H9 (cell line): ENCODE measurements around the gene NINJ1. TPM values are rescaled to one million over a fixed set of nuclear protein-coding genes. Genes with fewer than 3 reads are reported as not detected.

Source experiments
- DNase-seq: peaks from one replicate; pipeline ENCODE4 v3.0.0-alpha.2; 2017
- H2AFZ ChIP-seq: one replicate; pipeline ENCODE4 v1.6.1; 2013; ENCODE audit warnings: mild to moderate bottlenecking, low read length, control low read depth, moderate library complexity
- H2AK5ac ChIP-seq: 2 replicates; pipeline ENCODE4 v1.6.1; 2013; ENCODE audit warnings: low read length, control low read depth, mixed read lengths; ENCODE audit not compliant: insufficient read length
- H2BK120ac ChIP-seq: one replicate; pipeline ENCODE4 v1.6.1; 2013; ENCODE audit warnings: low read depth, mild to moderate bottlenecking, low read length, control low read depth, inconsistent platforms; ENCODE audit not compliant: poor library complexity, severe bottlenecking
- H2BK12ac ChIP-seq: 2 replicates; pipeline ENCODE4 v1.6.1; 2013; ENCODE audit warnings: low read length, control low read depth, mixed read lengths, low read depth; ENCODE audit not compliant: insufficient read length
- H2BK15ac ChIP-seq: 2 replicates; pipeline ENCODE4 v1.6.1; 2013; ENCODE audit warnings: low read depth, low read length, control low read depth
- H2BK20ac ChIP-seq: one replicate; pipeline ENCODE4 v1.6.1; 2013; ENCODE audit warnings: low read depth, mild to moderate bottlenecking, low read length, control low read depth, inconsistent platforms; ENCODE audit not compliant: poor library complexity, severe bottlenecking
- H2BK5ac ChIP-seq: 2 replicates; pipeline ENCODE4 v1.6.1; 2013; ENCODE audit warnings: low read length, control low read depth, mixed read lengths; ENCODE audit not compliant: insufficient read length
- H3K14ac ChIP-seq: 2 replicates; pipeline ENCODE4 v1.6.1; 2013; ENCODE audit warnings: low read length, control low read depth; ENCODE audit not compliant: insufficient read depth
- H3K18ac ChIP-seq: 2 replicates; pipeline ENCODE4 v1.6.1; 2013; ENCODE audit warnings: low read depth, mild to moderate bottlenecking, mixed read lengths, low read length, control low read depth; ENCODE audit not compliant: insufficient read length
- H3K23ac ChIP-seq: 2 replicates; pipeline ENCODE4 v1.6.1; 2013; ENCODE audit warnings: low read length, control low read depth, mixed read lengths, low read depth; ENCODE audit not compliant: insufficient read length
- H3K23me2 ChIP-seq: 2 replicates; pipeline ENCODE4 v1.6.1; 2013; ENCODE audit warnings: low read depth, mild to moderate bottlenecking, mixed read lengths, low read length, control low read depth; ENCODE audit not compliant: insufficient read length, poor library complexity, severe bottlenecking
- H3K27ac ChIP-seq: 2 replicates; pipeline ENCODE4 v1.5.1; 2013; ENCODE audit warnings: low read length, control low read depth, mixed read lengths, low read depth; ENCODE audit not compliant: insufficient read length
- H3K27me3 ChIP-seq: 2 replicates; pipeline ENCODE4 v1.6.1; 2013; ENCODE audit warnings: low read length, control low read depth, inconsistent platforms; ENCODE audit not compliant: insufficient read depth
- H3K4ac ChIP-seq: 2 replicates; pipeline ENCODE4 v1.6.1; 2013; ENCODE audit warnings: low read depth, mild to moderate bottlenecking, control low read depth, inconsistent platforms, low read length, moderate library complexity
- H3K4me1 ChIP-seq: 2 replicates; pipeline ENCODE4 v1.6.1; 2013; ENCODE audit warnings: low read length, control low read depth, inconsistent platforms; ENCODE audit not compliant: insufficient read depth
- H3K4me2 ChIP-seq: 2 replicates; pipeline ENCODE4 v1.6.1; 2013; ENCODE audit warnings: low read length, control low read depth, mixed read lengths; ENCODE audit not compliant: insufficient read length, insufficient read depth
- H3K56ac ChIP-seq: 2 replicates; pipeline ENCODE4 v1.6.1; 2013; ENCODE audit warnings: low read depth, mild to moderate bottlenecking, mixed read lengths, low read length, control low read depth; ENCODE audit not compliant: insufficient read length
- H3K79me1 ChIP-seq: 2 replicates; pipeline ENCODE4 v1.6.1; 2013; ENCODE audit warnings: low read depth, mild to moderate bottlenecking, moderate library complexity, low read length, control low read depth, inconsistent platforms; ENCODE audit not compliant: insufficient read depth, poor library complexity, severe bottlenecking
- H3K79me2 ChIP-seq: 2 replicates; pipeline ENCODE4 v1.6.1; 2013; ENCODE audit warnings: low read length, control low read depth, inconsistent platforms; ENCODE audit not compliant: insufficient read depth
- H3K9ac ChIP-seq: 2 replicates; pipeline ENCODE4 v1.6.1; 2013; ENCODE audit warnings: low read length, control low read depth, mixed read lengths; ENCODE audit not compliant: insufficient read length; ENCODE audit errors: extremely low read depth
- H3K9me3 ChIP-seq: one replicate; pipeline ENCODE4 v1.6.1; 2013; ENCODE audit warnings: low read depth, low read length, inconsistent platforms; ENCODE audit not compliant: control insufficient read depth
- H3T11ph ChIP-seq: one replicate; pipeline ENCODE4 v1.6.1; 2013; ENCODE audit warnings: mild to moderate bottlenecking, low read length, control low read depth, inconsistent platforms
- H4K20me1 ChIP-seq: one replicate; pipeline ENCODE4 v1.6.1; 2013; ENCODE audit not compliant: control insufficient read depth, insufficient read length, insufficient read depth
- H4K5ac ChIP-seq: 2 replicates; pipeline ENCODE4 v1.6.1; 2013; ENCODE audit warnings: low read depth, mild to moderate bottlenecking, mixed read lengths, low read length, control low read depth; ENCODE audit not compliant: insufficient read length
- H4K8ac ChIP-seq: replicated peaks from 2 replicates; pipeline ENCODE4 v1.6.1; 2013; ENCODE audit warnings: low read length, control low read depth, mixed read lengths, low read depth; ENCODE audit not compliant: insufficient read length
- H4K91ac ChIP-seq: 2 replicates; pipeline ENCODE4 v1.6.1; 2013; ENCODE audit warnings: low read depth, mild to moderate bottlenecking, moderate library complexity, mixed read lengths, low read length, control low read depth; ENCODE audit not compliant: insufficient read length
- H3K27ac Mint-ChIP-seq, 3 experiments: 2 replicates in 2 of 3; 3 replicates in 1 of 3; pipeline ENCODE4 v1.8.0; 2020 to 2021; ENCODE audit warnings: mixed read lengths in 3 of 3, mild to moderate bottlenecking in 1 of 3, moderate library complexity in 1 of 3
- H3K27me3 Mint-ChIP-seq: 2 replicates; pipeline ENCODE4 v1.8.0; 2021; ENCODE audit warnings: low read depth, mild to moderate bottlenecking, moderate library complexity, mixed read lengths
- H3K36me3 Mint-ChIP-seq, 3 experiments: 2 replicates in 2 of 3; 3 replicates in 1 of 3; pipeline ENCODE4 v1.8.0; 2020 to 2021; ENCODE audit warnings: low read depth in 3 of 3, mixed read lengths in 3 of 3; ENCODE audit not compliant: insufficient read depth in 1 of 3
- H3K4me1 Mint-ChIP-seq, 2 experiments: 2 replicates each; pipeline ENCODE4 v1.8.0; 2020; ENCODE audit warnings: mixed read lengths in 2 of 2
- H3K4me3 Mint-ChIP-seq, 2 experiments: 2 replicates in 1 of 2; 3 replicates in 1 of 2; pipeline ENCODE4 v1.8.0; 2020 to 2021; ENCODE audit warnings: mild to moderate bottlenecking in 2 of 2, mixed read lengths in 2 of 2, moderate library complexity in 1 of 2
- H3K9me3 Mint-ChIP-seq, 2 experiments: 2 replicates in 1 of 2; 3 replicates in 1 of 2; pipeline ENCODE4 v1.8.0; 2020; ENCODE audit warnings: mild to moderate bottlenecking in 2 of 2, mixed read lengths in 2 of 2, moderate library complexity in 1 of 2
- WGBS: extraction: QIAGEN DNeasy Blood & Tissue Kit; methylation state at CpG from one replicate; pipeline ENCODE4 v1.1.7; 2013; ENCODE audit warnings: missing lambda C conversion rate, low lambda C conversion rate, mixed read lengths; ENCODE audit not compliant: insufficient read length; ENCODE audit errors: extremely low coverage; 5-methylcytosine and 5-hydroxymethylcytosine counted together
- total RNA-seq: library from RNA; stranded (reverse); gene quantifications from 2 replicates; pipeline ENCODE4 v1.2.1, GENCODE V29; 2021
- TF ChIP-seq, protein P1 (sequence below): fragments of 200-600 bp; sonication (generic); conservative IDR thresholded peaks from 3 replicates; pipeline ENCODE4 v1.8.0; 2021; ENCODE audit warnings: antibody characterized with exemption, mild to moderate bottlenecking

NINJ1 gene
- total RNA-seq, 1 experiment from 2014 or later, result 28.9 TPM

DNA sequence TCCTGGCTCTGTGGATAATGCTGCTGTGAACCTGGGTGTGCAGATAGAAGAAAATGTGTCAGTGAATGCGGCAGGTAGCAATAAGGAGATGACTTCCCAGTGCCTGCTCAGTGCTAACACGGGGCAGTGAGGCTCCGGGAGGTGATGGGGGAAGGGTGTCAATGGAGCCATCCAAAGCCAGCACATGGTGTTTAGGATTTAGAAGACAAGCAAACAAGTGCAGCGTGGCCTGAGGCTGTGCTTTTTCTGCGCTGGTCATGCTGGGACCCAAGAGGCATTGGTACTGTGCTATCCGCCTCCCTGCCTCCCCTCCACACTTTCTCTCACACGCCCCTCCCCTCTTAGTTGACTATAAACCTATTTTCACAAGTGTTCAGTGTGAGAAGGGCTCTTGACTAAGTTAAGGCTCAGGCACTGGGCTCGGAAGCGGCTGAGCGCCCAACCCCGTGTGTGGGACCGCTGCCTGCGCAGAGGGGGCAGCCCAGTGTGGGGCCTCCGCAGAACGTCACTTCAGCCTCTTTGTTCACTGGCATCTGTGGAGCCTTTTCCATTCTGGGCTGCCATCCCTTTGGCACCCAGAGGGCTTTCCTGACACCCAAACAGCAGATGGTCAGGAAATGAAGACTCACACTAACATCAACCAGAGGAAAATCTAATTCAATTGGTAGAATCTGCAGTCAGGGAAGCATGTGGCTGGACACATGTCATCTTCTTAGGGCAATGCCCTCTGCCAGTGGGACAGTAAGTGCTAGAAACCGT, 21.8 kb upstream of the NINJ1 start:
- Histone ChIP-seq H3K4ac (no peak overlapping the region), H3K23ac (no peak overlapping the region), H4K8ac (no peak overlapping the region), H4K5ac (no peak overlapping the region), H3K4me1 (no peaks in the 10 kb centered on the region), H3K79me1 (no peaks in the 10 kb centered on the region), H3K56ac (no peak overlapping the region), H2BK20ac (no peak overlapping the region), H2BK120ac (no peak overlapping the region), H3K27me3 (no peaks in the 10 kb centered on the region), H2BK12ac (no peak overlapping the region), H2BK15ac (no peak overlapping the region), H4K20me1 (no peaks in the 10 kb centered on the region), H3T11ph (no peak overlapping the region), H3K9ac (no peak overlapping the region), H3K18ac (no peak overlapping the region), H2AFZ (no peak overlapping the region), H2AK5ac (no peak overlapping the region), H4K91ac (no peak overlapping the region), H3K23me2 (no peaks in the 10 kb centered on the region), H3K14ac (no peak overlapping the region), H2BK5ac (no peak overlapping the region), H3K9me3 (no peaks in the 10 kb centered on the region), H3K79me2 (no peaks in the 10 kb centered on the region), H3K4me2 (no peak overlapping the region), H3K27ac (no peak overlapping the region)
- Mint-ChIP-seq H3K27me3 (peaks cover 2% of the 10 kb centered on the region; the same call in 1 of the 2 replicates), H3K36me3 (no peaks in the 10 kb centered on the region), H3K4me3 (no peak overlapping the region), H3K4me1 (peaks cover 5 to 10% of the 10 kb centered on the region in 2 experiments), H3K27ac (no peak overlapping the region), H3K9me3 (no peaks in the 10 kb centered on the region; a peak in 1 of 5 replicates)
- TF ChIP-seq, protein P1, sequence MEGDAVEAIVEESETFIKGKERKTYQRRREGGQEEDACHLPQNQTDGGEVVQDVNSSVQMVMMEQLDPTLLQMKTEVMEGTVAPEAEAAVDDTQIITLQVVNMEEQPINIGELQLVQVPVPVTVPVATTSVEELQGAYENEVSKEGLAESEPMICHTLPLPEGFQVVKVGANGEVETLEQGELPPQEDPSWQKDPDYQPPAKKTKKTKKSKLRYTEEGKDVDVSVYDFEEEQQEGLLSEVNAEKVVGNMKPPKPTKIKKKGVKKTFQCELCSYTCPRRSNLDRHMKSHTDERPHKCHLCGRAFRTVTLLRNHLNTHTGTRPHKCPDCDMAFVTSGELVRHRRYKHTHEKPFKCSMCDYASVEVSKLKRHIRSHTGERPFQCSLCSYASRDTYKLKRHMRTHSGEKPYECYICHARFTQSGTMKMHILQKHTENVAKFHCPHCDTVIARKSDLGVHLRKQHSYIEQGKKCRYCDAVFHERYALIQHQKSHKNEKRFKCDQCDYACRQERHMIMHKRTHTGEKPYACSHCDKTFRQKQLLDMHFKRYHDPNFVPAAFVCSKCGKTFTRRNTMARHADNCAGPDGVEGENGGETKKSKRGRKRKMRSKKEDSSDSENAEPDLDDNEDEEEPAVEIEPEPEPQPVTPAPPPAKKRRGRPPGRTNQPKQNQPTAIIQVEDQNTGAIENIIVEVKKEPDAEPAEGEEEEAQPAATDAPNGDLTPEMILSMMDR, result no peak
- no peak for DNase-seq
- no CpG with 5 or more reads among the region's 16 CpGs for WGBS
